Measurements from ENCODE around the gene TUBGCP6.
"Not testable (repeated sequence)": the region's sequence is repeated elsewhere in the genome, so short reads cannot be mapped to it uniquely, and the experiment has no call there.

Gene TUBGCP6

GRCh38 chr22:50276143-50276542 is 31.3 kb upstream of the TUBGCP6 start:
- Histone ChIP-seq H3K9me3 (ENCODE audit: control insufficient read depth in 1 of 2, low read length in 2 of 2) (no peaks in the 10 kb centered on the region), H3K27me3 (ENCODE audit: low read depth, low read length) (no peaks in the 10 kb centered on the region)

GRCh38 chr22:50275181-50276055 is 30.6 kb upstream of the TUBGCP6 start:
- no peaks in the 10 kb centered on the region for H3K9me3 ChIP-seq (ENCODE audit: control insufficient read depth in 1 of 2, low read length in 2 of 2)
- no peak overlapping the region for H3K27ac ChIP-seq (ENCODE audit: low read length)
- no peak overlapping the region for H3K4me3 ChIP-seq (ENCODE audit: low read depth in 1 of 2, low read length in 2 of 2)
- peaks cover 0 to 23% of the 10 kb centered on the region in 2 donors for H3K4me1 ChIP-seq (ENCODE audit: control insufficient read depth in 1 of 2, insufficient read depth in 2 of 2, low read length in 2 of 2)
- H3K27me3 ChIP-seq (ENCODE audit: low read depth, low read length): no peaks in the 10 kb centered on the region
- H3K36me3 ChIP-seq (ENCODE audit: control insufficient read depth in 1 of 2, insufficient read depth in 2 of 2, low read length in 2 of 2): peaks cover 0 to 53% of the 10 kb centered on the region in 2 donors

More at GRCh38 chr22:50276143-50276542, 31.3 kb upstream of the TUBGCP6 start:
- H3K4me1 ChIP-seq (ENCODE audit: control insufficient read depth in 1 of 2, insufficient read depth in 2 of 2, low read length in 2 of 2): peaks cover 0 to 16% of the 10 kb centered on the region in 2 donors
- peaks cover 0 to 60% of the 10 kb centered on the region in 2 donors for H3K36me3 ChIP-seq (ENCODE audit: control insufficient read depth in 1 of 2, insufficient read depth in 2 of 2, low read length in 2 of 2)
- H3K27ac ChIP-seq (ENCODE audit: low read length): no peak overlapping the region
- no peak overlapping the region for H3K4me3 ChIP-seq (ENCODE audit: low read depth in 1 of 2, low read length in 2 of 2)

GRCh38 chr22:50274771-50275170 is 29.9 kb upstream of the TUBGCP6 start:
- Histone ChIP-seq H3K36me3 (ENCODE audit: control insufficient read depth in 1 of 2, insufficient read depth in 2 of 2, low read length in 2 of 2) (peaks cover 0 to 47% of the 10 kb centered on the region in 2 donors), H3K9me3 (ENCODE audit: control insufficient read depth in 1 of 2, low read length in 2 of 2) (no peaks in the 10 kb centered on the region), H3K4me3 (ENCODE audit: low read depth in 1 of 2, low read length in 2 of 2) (no peak overlapping the region), H3K27ac (ENCODE audit: low read length) (no peak overlapping the region), H3K27me3 (ENCODE audit: low read depth, low read length) (no peaks in the 10 kb centered on the region), H3K4me1 (ENCODE audit: control insufficient read depth in 1 of 2, insufficient read depth in 2 of 2, low read length in 2 of 2) (peaks cover 0 to 27% of the 10 kb centered on the region in 2 donors)

GRCh38 chr22:50274311-50274710 is 29.5 kb upstream of the TUBGCP6 start:
- Histone ChIP-seq H3K4me3 (ENCODE audit: low read depth in 1 of 2, low read length in 2 of 2) (no peak overlapping the region), H3K27me3 (ENCODE audit: low read depth, low read length) (no peaks in the 10 kb centered on the region), H3K36me3 (ENCODE audit: control insufficient read depth in 1 of 2, insufficient read depth in 2 of 2, low read length in 2 of 2) (peaks cover 0 to 42% of the 10 kb centered on the region in 2 donors), H3K9me3 (ENCODE audit: control insufficient read depth in 1 of 2, low read length in 2 of 2) (no peaks in the 10 kb centered on the region), H3K4me1 (ENCODE audit: control insufficient read depth in 1 of 2, insufficient read depth in 2 of 2, low read length in 2 of 2) (peaks cover 0 to 31% of the 10 kb centered on the region in 2 donors), H3K27ac (ENCODE audit: low read length) (no peak overlapping the region)

- H3K4me3 ChIP-seq (ENCODE audit: low read depth in 1 of 2, low read length in 2 of 2): not testable (repeated sequence)
These were observed 29.0 kb upstream of the TUBGCP6 start for GRCh38 chr22:50273781-50274180.

GRCh38 chr22:50273352-50273751 is 28.5 kb upstream of the TUBGCP6 start:
- not testable (repeated sequence) for H3K27ac ChIP-seq (ENCODE audit: low read length); H3K27me3 ChIP-seq (ENCODE audit: low read depth, low read length); H3K4me3 ChIP-seq (ENCODE audit: low read depth in 1 of 2, low read length in 2 of 2); H3K9me3 ChIP-seq (ENCODE audit: control insufficient read depth in 1 of 2, low read length in 2 of 2)
- Histone ChIP-seq H3K36me3 (ENCODE audit: control insufficient read depth in 1 of 2, insufficient read depth in 2 of 2, low read length in 2 of 2) (peaks cover 0 to 33% of the 10 kb centered on the region in 2 donors), H3K4me1 (ENCODE audit: control insufficient read depth in 1 of 2, insufficient read depth in 2 of 2, low read length in 2 of 2) (peaks cover 0 to 40% of the 10 kb centered on the region in 2 donors)

More at GRCh38 chr22:50273781-50274180, 29.0 kb upstream of the TUBGCP6 start:
- peaks cover 0 to 36% of the 10 kb centered on the region in 2 donors for H3K4me1 ChIP-seq (ENCODE audit: control insufficient read depth in 1 of 2, insufficient read depth in 2 of 2, low read length in 2 of 2)
- H3K27ac ChIP-seq (ENCODE audit: low read length); H3K27me3 ChIP-seq (ENCODE audit: low read depth, low read length); H3K9me3 ChIP-seq (ENCODE audit: control insufficient read depth in 1 of 2, low read length in 2 of 2): not testable (repeated sequence)
- peaks cover 0 to 37% of the 10 kb centered on the region in 2 donors for H3K36me3 ChIP-seq (ENCODE audit: control insufficient read depth in 1 of 2, insufficient read depth in 2 of 2, low read length in 2 of 2)

- Histone ChIP-seq H3K36me3 (ENCODE audit: control insufficient read depth in 1 of 2, insufficient read depth in 2 of 2, low read length in 2 of 2) (peaks cover 0 to 21% of the 10 kb centered on the region in 2 donors), H3K9me3 (ENCODE audit: control insufficient read depth in 1 of 2, low read length in 2 of 2) (no peaks in the 10 kb centered on the region), H3K4me3 (ENCODE audit: low read depth in 1 of 2, low read length in 2 of 2) (no peak overlapping the region), H3K27me3 (ENCODE audit: low read depth, low read length) (no peaks in the 10 kb centered on the region), H3K4me1 (ENCODE audit: control insufficient read depth in 1 of 2, insufficient read depth in 2 of 2, low read length in 2 of 2) (peaks cover 0 to 51% of the 10 kb centered on the region in 2 donors), H3K27ac (ENCODE audit: low read length) (no peak overlapping the region)
These were observed 27.4 kb upstream of the TUBGCP6 start for GRCh38 chr22:50272044-50272802.

GRCh38 chr22:50271519-50271970 is 26.7 kb upstream of the TUBGCP6 start:
- H3K4me3 ChIP-seq (ENCODE audit: low read depth in 1 of 2, low read length in 2 of 2): peak overlapping the region in 1 of 2 donors; percentile 57
- peaks cover 0 to 57% of the 10 kb centered on the region in 2 donors for H3K4me1 ChIP-seq (ENCODE audit: control insufficient read depth in 1 of 2, insufficient read depth in 2 of 2, low read length in 2 of 2)
- no peaks in the 10 kb centered on the region for H3K27me3 ChIP-seq (ENCODE audit: low read depth, low read length)
- H3K27ac ChIP-seq (ENCODE audit: low read length): no peak overlapping the region
- H3K9me3 ChIP-seq (ENCODE audit: control insufficient read depth in 1 of 2, low read length in 2 of 2): no peaks in the 10 kb centered on the region
- peaks cover 0 to 15% of the 10 kb centered on the region in 2 donors for H3K36me3 ChIP-seq (ENCODE audit: control insufficient read depth in 1 of 2, insufficient read depth in 2 of 2, low read length in 2 of 2)

- peak overlapping the region; percentile 26 to 57 for H3K4me3 ChIP-seq (ENCODE audit: low read depth in 1 of 2, low read length in 2 of 2)
- no peaks in the 10 kb centered on the region for H3K9me3 ChIP-seq (ENCODE audit: control insufficient read depth in 1 of 2, low read length in 2 of 2)
- no peak overlapping the region for H3K27ac ChIP-seq (ENCODE audit: low read length)
- no peaks in the 10 kb centered on the region for H3K27me3 ChIP-seq (ENCODE audit: low read depth, low read length)
- peaks cover 0 to 57% of the 10 kb centered on the region in 2 donors for H3K4me1 ChIP-seq (ENCODE audit: control insufficient read depth in 1 of 2, insufficient read depth in 2 of 2, low read length in 2 of 2)
- peaks cover 0 to 8% of the 10 kb centered on the region in 2 donors for H3K36me3 ChIP-seq (ENCODE audit: control insufficient read depth in 1 of 2, insufficient read depth in 2 of 2, low read length in 2 of 2)
These were observed 26.0 kb upstream of the TUBGCP6 start for GRCh38 chr22:50270666-50271394.

GRCh38 chr22:50269970-50270665 is 25.3 kb upstream of the TUBGCP6 start, which contains the start of gene MAPK11:
Gene MAPK11, minus strand, starts transcription at chr22:50270380. Its CDS starts 88 bp downstream, at chr22:50270292.
- Histone ChIP-seq H3K9me3 (ENCODE audit: control insufficient read depth in 1 of 2, low read length in 2 of 2) (no peaks in the 10 kb centered on the region), H3K4me1 (ENCODE audit: control insufficient read depth in 1 of 2, insufficient read depth in 2 of 2, low read length in 2 of 2) (peaks cover 0 to 57% of the 10 kb centered on the region in 2 donors), H3K27me3 (ENCODE audit: low read depth, low read length) (no peaks in the 10 kb centered on the region), H3K4me3 (ENCODE audit: low read depth in 1 of 2, low read length in 2 of 2) (peak within 1 kb of the TSS; percentile 26 to 57), H3K27ac (ENCODE audit: low read length) (no peak within 1 kb of the TSS), H3K36me3 (ENCODE audit: control insufficient read depth in 1 of 2, insufficient read depth in 2 of 2, low read length in 2 of 2) (peaks cover 0 to 3% of the 10 kb centered on the region in 2 donors)

Measured in muscle layer of duodenum (tissue), 2 donors.